ENCODE measurements around the gene PPARG. TPM values are rescaled to one million over a fixed set of nuclear protein-coding genes. Genes with fewer than 3 reads are reported as not detected.

PPARG gene
- total RNA-seq, 1 donor = 4.7 TPM

GRCh38 chr3:12309716-12310115 is 20.8 kb downstream of the PPARG start:
- TF ChIP-seq CTCF (IDR thresholded peaks at IDR 0.05; ENCODE audit: insufficient read depth, low read depth, low read length) = no peak
- no peak for DNase-seq (ENCODE audit: low read depth)
- no peak overlapping the region for H3K4me3 ChIP-seq (ENCODE audit: low read depth, low read length)

- DNase-seq (ENCODE audit: low read depth) = no peak
Measured at GRCh38 chr3:12312010-12312409, 23.1 kb downstream of the PPARG start.

GRCh38 chr3:12313519-12313918 is 24.6 kb downstream of the PPARG start:
- H3K4me3 ChIP-seq (ENCODE audit: low read depth, low read length) = no peak overlapping the region
- no peak for DNase-seq (ENCODE audit: low read depth)
- no peak for TF ChIP-seq CTCF (IDR thresholded peaks at IDR 0.05; ENCODE audit: insufficient read depth, low read depth, low read length)

More at GRCh38 chr3:12312010-12312409, 23.1 kb downstream of the PPARG start:
- no peak overlapping the region for H3K4me3 ChIP-seq (ENCODE audit: low read depth, low read length)
- TF ChIP-seq CTCF (IDR thresholded peaks at IDR 0.05; ENCODE audit: insufficient read depth, low read depth, low read length) = no peak

GRCh38 chr3:12316253-12316652 is 27.4 kb downstream of the PPARG start:
- DNase-seq (ENCODE audit: low read depth) = no peak
- no peak for TF ChIP-seq CTCF (IDR thresholded peaks at IDR 0.05; ENCODE audit: insufficient read depth, low read depth, low read length)
- H3K4me3 ChIP-seq (ENCODE audit: low read depth, low read length) = no peak overlapping the region

- TF ChIP-seq CTCF (IDR thresholded peaks at IDR 0.05; ENCODE audit: insufficient read depth, low read depth, low read length) = no peak
- H3K4me3 ChIP-seq (ENCODE audit: low read depth, low read length) = no peak overlapping the region
- no peak for DNase-seq (ENCODE audit: low read depth)
Measured at GRCh38 chr3:12316729-12317351, 28.0 kb downstream of the PPARG start.

GRCh38 chr3:12317914-12318313 is 29.0 kb downstream of the PPARG start:
- no peak for DNase-seq (ENCODE audit: low read depth)
- H3K4me3 ChIP-seq (ENCODE audit: low read depth, low read length) = no peak overlapping the region
- TF ChIP-seq CTCF (IDR thresholded peaks at IDR 0.05; ENCODE audit: insufficient read depth, low read depth, low read length) = no peak

Data from fibroblast of villous mesenchyme (primary cell).